WTC11 (cell line): Measurements from ENCODE around the gene CAMTA1.

Experiments used
- AFF4 ChIP-seq: sonication (generic); formaldehyde crosslinking; IDR thresholded peaks from 2 replicates; pipeline ENCODE4 v1.8.1; 2023; ENCODE audit warnings: mild to moderate bottlenecking, missing genetic modification reagents, borderline replicate concordance
- CTCF ChIP-seq: fragments of 200-600 bp; IDR thresholded peaks from 2 replicates; pipeline ENCODE4 v1.8.0; 2022; ENCODE audit warnings: antibody characterized with exemption
- HMGXB4 ChIP-seq: sonication (generic); formaldehyde crosslinking; IDR thresholded peaks from 2 replicates; pipeline ENCODE4 v1.8.1; 2023; ENCODE audit warnings: mild to moderate bottlenecking, moderate library complexity, missing genetic modification reagents
- JUN ChIP-seq: sonication (generic); formaldehyde crosslinking; IDR thresholded peaks from 2 replicates; pipeline ENCODE4 v1.8.0; 2023; ENCODE audit warnings: mild to moderate bottlenecking, missing genetic modification reagents
- STAT6 ChIP-seq: sonication (generic); formaldehyde crosslinking; conservative IDR thresholded peaks from 2 replicates; pipeline ENCODE4 v1.8.1; 2023; ENCODE audit warnings: mild to moderate bottlenecking, low read depth, missing genetic modification reagents, moderate library complexity
- TEAD4 ChIP-seq: sonication (generic); formaldehyde crosslinking; IDR thresholded peaks from 2 replicates; pipeline ENCODE4 v1.8.0; 2022; ENCODE audit warnings: mild to moderate bottlenecking, missing genetic modification reagents
- TF ChIP-seq, protein P1 (sequence below): sonication (generic); formaldehyde crosslinking; IDR thresholded peaks from 2 replicates; pipeline ENCODE4 v1.8.0; 2022; ENCODE audit warnings: mild to moderate bottlenecking, missing genetic modification reagents

DNA sequence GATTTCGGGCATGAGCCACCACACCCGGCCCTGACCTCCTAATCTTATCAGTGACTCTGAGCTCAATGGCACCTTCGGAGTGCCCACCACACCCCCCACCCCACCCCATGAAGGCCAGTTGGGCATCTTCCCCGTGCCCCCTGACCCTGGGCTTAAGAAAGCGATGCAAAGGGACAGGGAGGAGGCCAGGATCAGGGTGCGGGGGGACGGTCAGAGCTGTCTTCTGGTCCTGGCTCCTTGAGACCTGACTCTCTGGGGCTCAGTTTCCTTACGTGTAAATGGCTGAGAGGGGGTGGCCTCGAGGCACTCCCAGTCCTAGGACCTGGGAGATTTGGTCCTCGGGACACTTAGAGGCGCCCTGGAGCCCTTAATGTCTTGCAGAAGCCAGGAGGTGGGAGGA, 881.9 kb downstream of the CAMTA1 start:
- TF ChIP-seq JUN (CRISPR knock-in tag) (no peak), CTCF (no peak), TEAD4 (CRISPR knock-in tag) (no peak), STAT6 (CRISPR knock-in tag) (no peak), HMGXB4 (no peak), AFF4 (no peak)
- TF ChIP-seq, protein P1, sequence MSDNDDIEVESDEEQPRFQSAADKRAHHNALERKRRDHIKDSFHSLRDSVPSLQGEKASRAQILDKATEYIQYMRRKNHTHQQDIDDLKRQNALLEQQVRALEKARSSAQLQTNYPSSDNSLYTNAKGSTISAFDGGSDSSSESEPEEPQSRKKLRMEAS: no peak
